Left ventricle myocardium inferior (tissue), 1 donor: ENCODE results near the gene RPS6KA4. TPM values are rescaled to one million over a fixed set of nuclear protein-coding genes. Genes with fewer than 3 reads are reported as not detected.

ENCODE experiments used
- DNase-seq: peaks from one replicate; pipeline ENCODE4 v3.0.0-alpha.2; 2020
- H3K27ac ChIP-seq: fragments of 200-600 bp; replicated peaks from 2 replicates; pipeline ENCODE4 v1.8.0; 2021
- H3K27me3 ChIP-seq: fragments of 200-600 bp; 2 replicates; pipeline ENCODE4 v1.8.0; 2021; ENCODE audit warnings: low read depth
- H3K36me3 ChIP-seq: fragments of 200-600 bp; 2 replicates; pipeline ENCODE4 v1.8.0; 2021
- H3K4me1 ChIP-seq: fragments of 200-600 bp; 2 replicates; pipeline ENCODE4 v1.8.0; 2021
- H3K4me3 ChIP-seq: fragments of 200-600 bp; 2 replicates; pipeline ENCODE4 v1.8.0; 2021; ENCODE audit warnings: mild to moderate bottlenecking, moderate library complexity
- H3K9me3 ChIP-seq: fragments of 200-600 bp; replicated peaks from 2 replicates; pipeline ENCODE4 v1.8.0; 2021
- intact Hi-C: fragments of 100-400 bp; cut with micrococcal nuclease; formaldehyde crosslinking; loops from one replicate; pipeline ENCODE4 v1.11.0; 2022
- total RNA-seq: library from RNA; stranded (reverse); fragmentation: NEBNext Ultra II Directional; extraction: Animal tissue kit (Norgen Biotek cat#: 25700); gene quantifications from one replicate; pipeline ENCODE4 v1.2.1, GENCODE V29; 2021
- TF ChIP-seq, protein P1 (sequence below): fragments of 200-600 bp; IDR thresholded peaks from 2 replicates; pipeline ENCODE4 v1.8.0; 2021; ENCODE audit warnings: antibody characterized with exemption, mild to moderate bottlenecking, borderline replicate concordance
- donor health status: DM: no; HTN: yes; CAD: no; lungs with severe emphysema.

RPS6KA4 gene
- total RNA-seq, 1 donor from 2014 or later = 16.8 TPM

DNA sequence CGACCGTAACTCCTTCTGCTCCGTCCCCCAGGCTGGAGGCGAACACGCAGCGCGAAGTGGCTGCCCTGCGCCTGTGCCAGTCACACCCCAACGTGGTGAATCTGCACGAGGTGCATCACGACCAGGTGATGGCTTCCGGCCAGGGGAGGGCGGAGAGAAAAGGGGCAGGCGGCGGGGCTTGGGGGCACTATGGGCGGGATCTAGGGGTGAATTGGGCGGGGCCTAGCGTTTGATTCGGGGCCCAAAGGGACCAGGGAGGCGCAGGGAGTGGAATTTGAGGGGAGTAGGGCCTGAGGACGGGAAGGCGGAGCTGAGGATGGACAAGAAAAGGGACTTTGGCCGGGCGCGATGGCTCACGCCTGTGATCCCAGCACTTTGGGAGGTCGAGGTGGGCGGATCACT, 9.7 kb downstream of the RPS6KA4 start:
- Histone ChIP-seq H3K27me3 (no peaks in the 10 kb centered on the region), H3K9me3 (no peaks in the 10 kb centered on the region), H3K36me3 (peaks cover 73% of the 10 kb centered on the region), H3K4me3 (no peak overlapping the region), H3K27ac (no peak overlapping the region), H3K4me1 (peaks cover 6% of the 10 kb centered on the region)
- DNase-seq = no peak
- TF ChIP-seq, protein P1, sequence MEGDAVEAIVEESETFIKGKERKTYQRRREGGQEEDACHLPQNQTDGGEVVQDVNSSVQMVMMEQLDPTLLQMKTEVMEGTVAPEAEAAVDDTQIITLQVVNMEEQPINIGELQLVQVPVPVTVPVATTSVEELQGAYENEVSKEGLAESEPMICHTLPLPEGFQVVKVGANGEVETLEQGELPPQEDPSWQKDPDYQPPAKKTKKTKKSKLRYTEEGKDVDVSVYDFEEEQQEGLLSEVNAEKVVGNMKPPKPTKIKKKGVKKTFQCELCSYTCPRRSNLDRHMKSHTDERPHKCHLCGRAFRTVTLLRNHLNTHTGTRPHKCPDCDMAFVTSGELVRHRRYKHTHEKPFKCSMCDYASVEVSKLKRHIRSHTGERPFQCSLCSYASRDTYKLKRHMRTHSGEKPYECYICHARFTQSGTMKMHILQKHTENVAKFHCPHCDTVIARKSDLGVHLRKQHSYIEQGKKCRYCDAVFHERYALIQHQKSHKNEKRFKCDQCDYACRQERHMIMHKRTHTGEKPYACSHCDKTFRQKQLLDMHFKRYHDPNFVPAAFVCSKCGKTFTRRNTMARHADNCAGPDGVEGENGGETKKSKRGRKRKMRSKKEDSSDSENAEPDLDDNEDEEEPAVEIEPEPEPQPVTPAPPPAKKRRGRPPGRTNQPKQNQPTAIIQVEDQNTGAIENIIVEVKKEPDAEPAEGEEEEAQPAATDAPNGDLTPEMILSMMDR = no peak
- intact Hi-C loops = no loop called here

DNA sequence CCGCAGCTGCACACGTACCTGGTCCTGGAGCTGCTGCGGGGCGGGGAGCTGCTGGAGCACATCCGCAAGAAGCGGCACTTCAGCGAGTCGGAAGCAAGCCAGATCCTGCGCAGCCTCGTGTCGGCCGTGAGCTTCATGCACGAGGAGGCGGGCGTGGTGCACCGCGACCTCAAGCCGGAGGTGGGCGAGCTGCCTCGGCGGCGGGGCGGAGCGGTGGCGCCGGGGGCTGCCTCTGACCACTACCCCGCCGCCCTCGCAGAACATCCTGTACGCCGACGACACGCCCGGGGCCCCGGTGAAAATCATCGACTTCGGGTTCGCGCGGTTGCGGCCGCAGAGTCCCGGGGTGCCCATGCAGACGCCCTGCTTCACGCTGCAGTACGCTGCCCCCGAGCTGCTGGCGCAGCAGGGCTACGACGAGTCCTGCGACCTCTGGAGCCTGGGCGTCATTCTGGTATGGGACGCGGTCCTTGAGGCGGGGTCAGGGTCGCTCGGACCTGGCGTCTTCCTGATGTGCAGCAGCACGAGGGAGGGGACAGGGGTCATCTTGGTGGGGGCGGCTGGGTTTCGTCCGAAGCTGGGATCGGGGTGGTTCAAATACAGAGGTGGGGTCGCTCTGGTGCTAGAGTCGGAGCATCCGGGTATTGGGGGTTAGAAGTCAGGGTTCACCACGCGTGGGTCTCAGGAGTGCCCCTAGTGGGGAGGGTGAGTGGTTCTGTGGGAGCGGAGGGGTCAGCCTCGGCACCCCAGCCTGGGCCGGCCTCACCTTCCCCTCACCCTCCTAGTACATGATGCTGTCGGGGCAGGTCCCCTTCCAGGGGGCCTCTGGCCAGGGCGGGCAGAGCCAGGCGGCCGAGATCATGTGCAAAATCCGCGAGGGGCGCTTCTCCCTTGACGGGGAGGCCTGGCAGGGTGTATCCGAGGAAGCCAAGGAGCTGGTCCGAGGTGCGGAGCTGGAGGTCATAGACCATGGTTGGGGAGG, 10.8 kb downstream of the RPS6KA4 start:
- Histone ChIP-seq H3K27ac (no peak overlapping the region), H3K36me3 (peaks cover 64% of the 10 kb centered on the region), H3K27me3 (no peaks in the 10 kb centered on the region), H3K9me3 (no peaks in the 10 kb centered on the region), H3K4me1 (peaks cover 6% of the 10 kb centered on the region), H3K4me3 (no peak overlapping the region)
- no peak for DNase-seq
- TF ChIP-seq, protein P1 = no peak
- intact Hi-C loops = no loop called here

DNA sequence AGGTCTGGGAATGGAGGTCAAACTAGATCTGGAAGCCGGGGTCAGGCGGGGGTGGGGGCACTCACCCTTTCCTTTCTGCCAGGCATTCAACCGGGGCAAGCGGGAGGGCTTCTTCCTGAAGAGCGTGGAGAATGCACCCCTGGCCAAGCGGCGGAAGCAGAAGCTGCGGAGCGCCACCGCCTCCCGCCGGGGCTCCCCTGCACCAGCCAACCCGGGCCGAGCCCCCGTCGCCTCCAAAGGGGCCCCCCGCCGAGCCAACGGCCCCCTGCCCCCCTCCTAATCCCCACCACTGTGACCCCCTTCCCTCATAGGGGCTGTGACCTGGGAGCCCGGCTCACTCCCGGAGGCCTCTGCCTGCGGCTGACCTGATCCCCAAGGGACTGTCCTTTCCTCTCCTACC, 12.2 kb downstream of the RPS6KA4 start:
- no peak for DNase-seq
- no peaks in the 10 kb centered on the region for H3K27me3 ChIP-seq
- H3K9me3 ChIP-seq = no peaks in the 10 kb centered on the region
- H3K4me3 ChIP-seq = no peak overlapping the region
- peaks cover 6% of the 10 kb centered on the region for H3K4me1 ChIP-seq
- intact Hi-C loops = no loop called here
- H3K27ac ChIP-seq = no peak overlapping the region
- H3K36me3 ChIP-seq = peaks cover 51% of the 10 kb centered on the region
- TF ChIP-seq, protein P1 = no peak

DNA sequence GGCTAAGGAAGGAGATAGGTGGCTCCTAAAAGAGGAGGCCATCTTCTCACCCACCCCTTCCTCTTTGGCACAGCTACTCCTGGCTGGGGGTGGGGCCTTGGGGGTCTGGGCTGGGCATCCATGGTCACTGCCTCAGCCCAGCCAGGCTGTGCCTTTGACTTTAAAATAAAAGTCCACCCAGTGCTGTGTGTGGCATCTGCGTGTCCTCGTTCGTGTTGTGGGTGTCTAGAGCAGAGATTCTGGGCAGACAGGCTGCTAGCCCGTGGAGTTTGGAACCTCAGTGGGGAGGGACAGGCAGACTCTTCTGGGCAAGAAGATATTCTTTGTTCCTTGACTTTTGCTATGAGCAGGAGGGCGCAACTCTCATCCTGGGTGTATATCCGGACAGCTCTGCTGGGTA, 13.1 kb downstream of the RPS6KA4 start:
- Histone ChIP-seq H3K9me3 (no peaks in the 10 kb centered on the region), H3K4me1 (peaks cover 6% of the 10 kb centered on the region), H3K27me3 (no peaks in the 10 kb centered on the region), H3K27ac (no peak overlapping the region), H3K36me3 (peaks cover 43% of the 10 kb centered on the region), H3K4me3 (no peak overlapping the region)
- intact Hi-C loops = no loop called here
- TF ChIP-seq, protein P1 = no peak
- no peak for DNase-seq

DNA sequence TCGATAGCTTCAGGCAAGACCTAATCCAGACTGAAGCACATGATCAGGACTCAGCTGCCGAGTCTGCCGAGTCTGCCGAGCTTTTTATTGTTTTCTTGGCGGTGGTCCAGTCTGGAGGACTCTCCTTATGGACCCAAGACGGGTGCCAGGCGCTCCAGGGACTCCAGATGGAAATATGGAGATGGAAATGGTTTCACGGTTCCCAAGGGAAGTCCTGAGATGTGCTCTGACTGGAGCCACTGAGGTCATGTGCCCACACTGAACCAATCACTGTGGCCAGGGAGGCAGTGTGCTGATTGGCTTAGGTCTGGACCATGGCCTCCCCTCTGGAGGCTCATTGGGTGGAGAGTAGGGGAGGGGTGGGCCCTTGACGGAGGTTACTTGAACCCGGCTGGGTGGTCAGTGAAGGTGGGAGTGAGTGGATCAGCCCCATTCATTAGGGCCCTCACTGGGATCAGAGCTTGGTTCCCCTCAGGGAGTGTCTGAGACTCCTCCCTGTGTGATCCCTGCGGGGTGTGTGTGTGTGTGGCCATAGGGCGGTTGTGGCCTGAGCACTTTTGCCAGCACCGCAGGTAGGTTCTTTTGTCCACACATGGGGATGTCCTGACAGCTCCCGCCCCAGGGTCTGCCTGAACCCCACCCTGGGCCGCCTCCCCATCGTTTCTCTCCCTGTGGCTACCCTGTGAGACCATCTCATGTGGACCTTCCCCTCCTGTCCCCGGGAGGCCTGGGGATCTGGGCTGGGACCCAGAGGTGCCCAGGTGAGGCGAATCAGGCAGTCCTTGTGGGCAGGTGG, 14.0 kb downstream of the RPS6KA4 start:
- TF ChIP-seq, protein P1 = no peak
- DNase-seq = no peak
- peaks cover 33% of the 10 kb centered on the region for H3K36me3 ChIP-seq
- no peaks in the 10 kb centered on the region for H3K27me3 ChIP-seq
- H3K9me3 ChIP-seq = no peaks in the 10 kb centered on the region
- no peak overlapping the region for H3K27ac ChIP-seq
- H3K4me3 ChIP-seq = no peak overlapping the region
- intact Hi-C loops = no loop called here
- peaks cover 6% of the 10 kb centered on the region for H3K4me1 ChIP-seq
